Measurements from ENCODE around the gene GASK1A.

Gene GASK1A

GRCh38 chr3:42984701-42985100 is 5.6 kb downstream of the GASK1A start:
- no peak overlapping the region for H3K27ac ChIP-seq
- no peak for TF ChIP-seq CTCF (conservative IDR thresholded peaks at IDR 0.05)

- no peak overlapping the region for H3K27ac ChIP-seq
- TF ChIP-seq CTCF (conservative IDR thresholded peaks at IDR 0.05), result no peak
Observed at GRCh38 chr3:42988097-42988496, 9.0 kb downstream of the GASK1A start.

DNA sequence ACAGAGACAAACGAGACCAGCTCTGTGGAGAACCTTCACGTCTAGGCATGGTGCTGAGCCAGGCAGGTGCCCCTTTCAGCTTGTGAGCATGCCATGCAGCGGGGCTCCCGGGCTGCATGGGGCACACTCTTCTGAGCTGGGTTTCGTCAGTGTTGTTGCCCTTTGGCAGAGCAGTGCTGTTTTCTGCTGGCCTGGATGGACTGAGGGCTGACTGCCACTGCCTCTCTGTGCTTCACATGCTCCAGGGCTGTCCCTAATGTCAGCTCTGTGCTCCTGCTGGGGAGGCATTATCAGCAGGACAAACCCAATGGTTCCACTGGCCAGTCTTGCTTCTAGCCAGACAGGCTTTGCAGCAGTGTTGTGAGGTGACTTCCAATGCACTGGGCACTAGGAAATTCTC is 9.5 kb downstream of the GASK1A start:
- no peak overlapping the region for H3K27ac ChIP-seq
- TF ChIP-seq CTCF (conservative IDR thresholded peaks at IDR 0.05), result no peak

DNA sequence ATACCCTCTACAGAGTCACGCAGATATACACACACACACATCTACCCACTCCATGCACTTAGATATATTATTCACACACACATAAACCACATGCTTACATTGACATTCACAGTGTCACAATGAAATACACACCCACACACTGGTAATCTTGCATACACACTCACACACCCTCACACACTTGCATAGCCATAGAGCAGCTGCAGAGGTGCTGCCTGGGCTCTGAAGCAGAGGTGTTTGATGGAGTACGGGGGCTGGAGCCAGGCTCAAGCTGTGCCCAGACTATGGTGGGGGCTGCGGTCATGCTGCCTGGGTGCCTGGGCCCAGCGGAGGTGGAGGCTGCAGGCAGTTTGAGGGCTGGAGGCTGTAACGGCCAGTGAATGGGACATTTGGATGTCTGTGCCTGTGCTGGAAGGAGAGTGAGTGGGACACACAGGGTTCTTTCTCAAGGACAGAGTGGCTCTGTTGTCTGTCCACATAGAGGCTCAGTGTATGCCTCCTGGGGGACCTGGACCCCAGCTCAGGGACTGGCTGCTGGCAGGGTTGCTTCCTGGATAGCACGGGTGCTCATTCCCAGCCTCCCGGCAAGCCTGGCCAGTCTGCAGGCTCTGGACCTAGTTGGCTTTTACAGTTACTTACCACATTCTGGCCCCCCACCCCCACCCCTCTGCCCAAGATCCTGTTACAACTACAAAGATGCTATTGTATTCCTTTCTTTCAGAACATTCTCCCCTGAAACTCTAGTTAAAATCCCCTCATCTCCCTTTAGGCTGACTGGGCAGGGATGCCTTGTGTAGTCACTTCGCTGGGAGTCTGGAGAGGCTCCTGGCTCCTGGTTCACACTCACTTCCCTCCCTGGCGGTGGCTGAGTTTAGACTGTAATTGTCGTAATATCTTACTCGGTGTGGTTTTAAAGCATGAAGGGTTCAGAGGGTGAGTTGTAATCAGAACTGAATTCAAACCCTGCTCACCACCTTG is 12.5 kb downstream of the GASK1A start:
- no peak overlapping the region for H3K27ac ChIP-seq
- no peak for TF ChIP-seq CTCF (conservative IDR thresholded peaks at IDR 0.05)

DNA sequence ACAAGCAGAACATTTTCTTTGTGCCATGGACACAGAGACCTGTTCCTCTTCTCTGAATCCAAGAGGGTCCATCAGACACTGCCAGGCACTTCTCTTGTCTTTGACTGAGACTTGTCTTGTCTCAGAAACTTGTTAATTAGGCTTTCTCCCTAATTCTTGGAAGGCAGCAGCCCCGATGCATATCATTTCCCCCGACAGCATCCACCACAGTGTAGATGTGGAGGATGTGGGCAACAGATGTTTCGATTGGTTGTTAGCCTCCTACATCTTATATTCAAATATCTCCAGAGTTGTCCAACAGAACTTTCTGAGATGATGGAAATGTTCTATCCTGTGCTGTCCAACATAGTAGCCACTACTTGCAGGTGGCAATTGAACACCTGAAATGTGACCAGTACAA is 15.5 kb downstream of the GASK1A start:
- no peak overlapping the region for H3K27ac ChIP-seq
- no peak for TF ChIP-seq CTCF (conservative IDR thresholded peaks at IDR 0.05)

DNA sequence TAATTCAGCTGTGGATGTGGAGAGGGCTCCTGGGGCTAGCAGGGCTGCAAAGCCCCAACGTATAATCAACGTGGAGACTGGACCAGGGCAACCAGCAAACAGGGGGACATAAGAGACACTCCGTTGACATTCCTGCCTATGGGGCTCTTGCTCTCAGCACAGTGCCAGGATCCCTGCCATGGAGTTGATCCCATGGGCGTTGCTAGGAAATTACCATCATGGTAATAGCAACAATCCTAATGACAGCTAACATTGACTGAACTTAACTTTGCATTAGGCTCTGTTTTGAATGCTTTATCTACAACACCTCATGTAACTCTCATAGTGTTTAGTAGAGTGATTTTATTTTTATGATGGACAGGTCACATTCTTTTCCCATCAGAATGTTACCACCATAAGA is 16.9 kb downstream of the GASK1A start:
- no peak for TF ChIP-seq CTCF (conservative IDR thresholded peaks at IDR 0.05)
- no peak overlapping the region for H3K27ac ChIP-seq

GRCh38 chr3:42996633-42997075 is 17.5 kb downstream of the GASK1A start:
- no peak overlapping the region for H3K27ac ChIP-seq
- TF ChIP-seq CTCF (conservative IDR thresholded peaks at IDR 0.05), result no peak
